Kidney epithelial cell (primary cell): ENCODE data around the gene CRIP1. TPM values are rescaled to one million over a fixed set of nuclear protein-coding genes. Genes with fewer than 3 reads are reported as not detected.

ENCODE experiments used
- DNase-seq: peaks from one replicate; pipeline ENCODE4 v3.0.0-alpha.2; 2010; ENCODE audit warnings: low read depth
- H3K27me3 ChIP-seq: 2 replicates; pipeline ENCODE4 v1.6.0; 2011; ENCODE audit warnings: low read length; ENCODE audit not compliant: control insufficient read depth, insufficient read depth
- H3K36me3 ChIP-seq: 2 replicates; pipeline ENCODE4 v1.5.1; 2011; ENCODE audit warnings: low read length; ENCODE audit not compliant: control insufficient read depth, insufficient read depth
- H3K4me3 ChIP-seq: 2 replicates; pipeline ENCODE4 v1.5.1; 2011; ENCODE audit warnings: low read depth, mild to moderate bottlenecking, control low read depth, low read length
- total RNA-seq: library from RNA; depleted of rRNA; stranded (reverse); fragments of >200 nt; gene quantifications from 2 replicates; pipeline ENCODE4 v1.2.3, GENCODE V29; 2015
- TF ChIP-seq, protein P1 (sequence below): IDR thresholded peaks from 2 replicates; pipeline ENCODE4 v1.5.1; 2011; ENCODE audit warnings: mild to moderate bottlenecking, moderate library complexity, low read length, control low read depth, inconsistent platforms; ENCODE audit not compliant: insufficient read depth, poor library complexity, severe bottlenecking

Gene CRIP1
- total RNA-seq, 1 donor from 2014 or later, result 2.0 TPM

GRCh38 chr14:105460116-105460515 is 26.6 kb upstream of the CRIP1 start:
- H3K27me3 ChIP-seq, result no peaks in the 10 kb centered on the region
- no peaks in the 10 kb centered on the region for H3K36me3 ChIP-seq
- H3K4me3 ChIP-seq, result no peak overlapping the region
- TF ChIP-seq, protein P1, sequence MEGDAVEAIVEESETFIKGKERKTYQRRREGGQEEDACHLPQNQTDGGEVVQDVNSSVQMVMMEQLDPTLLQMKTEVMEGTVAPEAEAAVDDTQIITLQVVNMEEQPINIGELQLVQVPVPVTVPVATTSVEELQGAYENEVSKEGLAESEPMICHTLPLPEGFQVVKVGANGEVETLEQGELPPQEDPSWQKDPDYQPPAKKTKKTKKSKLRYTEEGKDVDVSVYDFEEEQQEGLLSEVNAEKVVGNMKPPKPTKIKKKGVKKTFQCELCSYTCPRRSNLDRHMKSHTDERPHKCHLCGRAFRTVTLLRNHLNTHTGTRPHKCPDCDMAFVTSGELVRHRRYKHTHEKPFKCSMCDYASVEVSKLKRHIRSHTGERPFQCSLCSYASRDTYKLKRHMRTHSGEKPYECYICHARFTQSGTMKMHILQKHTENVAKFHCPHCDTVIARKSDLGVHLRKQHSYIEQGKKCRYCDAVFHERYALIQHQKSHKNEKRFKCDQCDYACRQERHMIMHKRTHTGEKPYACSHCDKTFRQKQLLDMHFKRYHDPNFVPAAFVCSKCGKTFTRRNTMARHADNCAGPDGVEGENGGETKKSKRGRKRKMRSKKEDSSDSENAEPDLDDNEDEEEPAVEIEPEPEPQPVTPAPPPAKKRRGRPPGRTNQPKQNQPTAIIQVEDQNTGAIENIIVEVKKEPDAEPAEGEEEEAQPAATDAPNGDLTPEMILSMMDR, result no peak
- DNase-seq, result no peak

GRCh38 chr14:105460616-105461015 is 26.1 kb upstream of the CRIP1 start:
- H3K4me3 ChIP-seq, result no peak overlapping the region
- DNase-seq, result no peak
- H3K36me3 ChIP-seq, result no peaks in the 10 kb centered on the region
- no peaks in the 10 kb centered on the region for H3K27me3 ChIP-seq
- TF ChIP-seq, protein P1, result no peak

- Histone ChIP-seq H3K36me3 (no peaks in the 10 kb centered on the region), H3K4me3 (no peak overlapping the region), H3K27me3 (no peaks in the 10 kb centered on the region)
- DNase-seq, result no peak
- TF ChIP-seq, protein P1, result no peak
Observed at GRCh38 chr14:105461903-105462302, 24.8 kb upstream of the CRIP1 start.

GRCh38 chr14:105464501-105464900 is 22.2 kb upstream of the CRIP1 start:
- Histone ChIP-seq H3K36me3 (no peaks in the 10 kb centered on the region), H3K4me3 (no peak overlapping the region), H3K27me3 (no peaks in the 10 kb centered on the region)
- DNase-seq, result no peak
- TF ChIP-seq, protein P1, result no peak

- TF ChIP-seq, protein P1, result no peak
- no peaks in the 10 kb centered on the region for H3K36me3 ChIP-seq
- DNase-seq, result no peak
- no peak overlapping the region for H3K4me3 ChIP-seq
- H3K27me3 ChIP-seq, result no peaks in the 10 kb centered on the region
Observed at GRCh38 chr14:105465209-105466031, 21.3 kb upstream of the CRIP1 start.
